Type B pancreatic cell (in vitro differentiated cells): ENCODE data around the gene GUCY1A2. TPM values are rescaled to one million over a fixed set of nuclear protein-coding genes. Genes with fewer than 3 reads are reported as not detected.

Source experiments
- DNase-seq: peaks from one replicate; pipeline ENCODE4 v3.0.0; 2021; ENCODE audit warnings: mixed read lengths; ENCODE audit not compliant: unreplicated experiment; ENCODE audit errors: extremely low spot score
- H3K27ac Mint-ChIP-seq: 2 replicates; pipeline ENCODE4 v1.8.0; 2021; ENCODE audit warnings: mild to moderate bottlenecking, mixed read lengths
- H3K27me3 Mint-ChIP-seq: 2 replicates; pipeline ENCODE4 v1.8.0; 2021; ENCODE audit warnings: mixed read lengths
- H3K36me3 Mint-ChIP-seq: 2 replicates; pipeline ENCODE4 v1.8.0; 2021; ENCODE audit warnings: mixed read lengths
- H3K4me1 Mint-ChIP-seq: one replicate; pipeline ENCODE4 v1.8.0; 2021; ENCODE audit warnings: mixed read lengths; ENCODE audit not compliant: unreplicated experiment
- H3K4me3 Mint-ChIP-seq: 2 replicates; pipeline ENCODE4 v1.8.0; 2021; ENCODE audit warnings: mild to moderate bottlenecking, mixed read lengths
- H3K9me3 Mint-ChIP-seq: 2 replicates; pipeline ENCODE4 v1.8.0; 2021; ENCODE audit warnings: mixed read lengths
- total RNA-seq: library from RNA; stranded (reverse); gene quantifications from 2 replicates; pipeline ENCODE4 v1.2.1, GENCODE V29; 2021; ENCODE audit warnings: low replicate concordance
- TF ChIP-seq, protein P1 (sequence below): fragments of 200-600 bp; sonication (generic); conservative IDR thresholded peaks from 2 replicates; pipeline ENCODE4 v1.5.0; 2021; ENCODE audit warnings: antibody characterized with exemption, mild to moderate bottlenecking

GUCY1A2 gene
- total RNA-seq, 1 donor from 2014 or later = 13.2 TPM

DNA sequence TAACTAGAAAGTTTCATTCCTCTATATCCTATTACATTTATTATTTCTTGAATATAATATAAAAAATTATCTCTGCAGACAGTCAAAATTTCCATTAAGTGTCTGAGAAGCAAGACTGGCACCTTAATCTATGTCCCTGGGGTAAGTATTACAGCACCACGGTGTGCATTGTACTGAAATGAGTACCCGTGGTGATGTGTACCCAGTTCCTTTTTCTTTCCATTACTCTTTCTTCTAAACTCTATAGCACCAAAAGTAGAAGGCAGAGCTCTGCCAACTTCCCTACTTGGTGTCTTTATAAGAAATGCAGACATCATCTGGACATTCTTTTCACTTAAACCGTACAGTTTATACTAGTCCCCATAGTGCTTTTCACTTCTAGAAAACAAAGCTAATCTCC is 161.7 kb downstream of the GUCY1A2 start:
- no peaks in the 10 kb centered on the region for H3K27me3 Mint-ChIP-seq

DNA sequence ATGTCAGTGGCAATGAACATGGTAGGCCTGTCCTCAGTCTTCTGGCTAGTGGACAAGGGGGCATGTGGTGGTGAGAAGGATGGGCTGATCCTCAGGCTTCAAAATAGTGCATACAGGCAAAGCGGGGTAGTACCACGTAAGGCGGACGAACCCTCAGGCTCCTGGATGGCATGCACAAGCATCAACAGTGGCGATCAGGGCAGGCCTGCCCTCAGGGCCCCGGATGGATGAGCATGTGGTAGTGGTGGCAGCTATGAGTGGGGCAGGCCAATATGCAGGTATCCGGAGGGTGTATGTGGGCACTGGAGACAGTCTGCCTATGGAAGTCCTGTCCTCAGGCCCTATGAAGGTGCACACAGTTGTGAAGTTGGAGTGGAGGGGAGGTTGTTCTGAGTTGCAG is 163.8 kb downstream of the GUCY1A2 start:
- no peak for DNase-seq
- Mint-ChIP-seq H3K9me3 (peaks cover 7% of the 10 kb centered on the region), H3K4me3 (no peak overlapping the region), H3K4me1 (peaks cover 4% of the 10 kb centered on the region), H3K36me3 (no peaks in the 10 kb centered on the region), H3K27ac (no peak overlapping the region), H3K27me3 (no peaks in the 10 kb centered on the region)
- TF ChIP-seq, protein P1, sequence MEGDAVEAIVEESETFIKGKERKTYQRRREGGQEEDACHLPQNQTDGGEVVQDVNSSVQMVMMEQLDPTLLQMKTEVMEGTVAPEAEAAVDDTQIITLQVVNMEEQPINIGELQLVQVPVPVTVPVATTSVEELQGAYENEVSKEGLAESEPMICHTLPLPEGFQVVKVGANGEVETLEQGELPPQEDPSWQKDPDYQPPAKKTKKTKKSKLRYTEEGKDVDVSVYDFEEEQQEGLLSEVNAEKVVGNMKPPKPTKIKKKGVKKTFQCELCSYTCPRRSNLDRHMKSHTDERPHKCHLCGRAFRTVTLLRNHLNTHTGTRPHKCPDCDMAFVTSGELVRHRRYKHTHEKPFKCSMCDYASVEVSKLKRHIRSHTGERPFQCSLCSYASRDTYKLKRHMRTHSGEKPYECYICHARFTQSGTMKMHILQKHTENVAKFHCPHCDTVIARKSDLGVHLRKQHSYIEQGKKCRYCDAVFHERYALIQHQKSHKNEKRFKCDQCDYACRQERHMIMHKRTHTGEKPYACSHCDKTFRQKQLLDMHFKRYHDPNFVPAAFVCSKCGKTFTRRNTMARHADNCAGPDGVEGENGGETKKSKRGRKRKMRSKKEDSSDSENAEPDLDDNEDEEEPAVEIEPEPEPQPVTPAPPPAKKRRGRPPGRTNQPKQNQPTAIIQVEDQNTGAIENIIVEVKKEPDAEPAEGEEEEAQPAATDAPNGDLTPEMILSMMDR = no peak

More for the DNA sequence above, 161.7 kb downstream of the GUCY1A2 start:
- Mint-ChIP-seq H3K27ac (no peak overlapping the region), H3K36me3 (no peaks in the 10 kb centered on the region), H3K9me3 (peaks cover 7% of the 10 kb centered on the region), H3K4me1 (peaks cover 4% of the 10 kb centered on the region), H3K4me3 (no peak overlapping the region)
- TF ChIP-seq, protein P1 = no peak
- no peak for DNase-seq

DNA sequence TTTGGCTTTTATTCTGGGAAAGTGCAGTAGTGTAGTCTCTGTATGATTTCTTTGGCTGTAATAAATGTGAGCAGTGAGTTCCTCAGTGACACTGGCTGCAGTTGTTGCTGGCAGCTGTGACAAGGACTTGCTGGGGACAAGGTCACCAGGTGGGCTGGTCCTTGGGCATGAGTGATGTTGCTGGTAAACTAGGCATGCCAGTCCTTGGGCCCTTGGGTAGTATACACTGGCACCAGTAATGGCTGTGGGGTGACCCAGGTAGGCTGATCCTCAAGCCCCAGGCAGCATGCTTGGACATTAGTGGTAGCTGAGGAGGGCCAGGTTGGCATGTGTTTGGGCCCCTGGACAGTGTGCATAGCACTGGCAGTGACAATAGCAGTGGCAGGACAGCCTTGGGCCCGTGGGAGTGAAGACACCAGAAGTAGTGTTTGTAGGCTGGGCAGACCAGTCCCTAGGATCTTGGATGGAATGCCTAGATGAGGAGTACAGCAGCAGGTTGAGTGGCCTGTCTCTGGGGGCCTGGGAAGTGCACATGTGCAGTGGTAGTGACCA is 164.3 kb downstream of the GUCY1A2 start:
- Mint-ChIP-seq H3K9me3 (peaks cover 7% of the 10 kb centered on the region), H3K27ac (no peak overlapping the region), H3K27me3 (no peaks in the 10 kb centered on the region), H3K4me3 (no peak overlapping the region), H3K4me1 (peaks cover 4% of the 10 kb centered on the region), H3K36me3 (no peaks in the 10 kb centered on the region)
- TF ChIP-seq, protein P1 = no peak
- no peak for DNase-seq

- Mint-ChIP-seq H3K9me3 (peaks cover 7% of the 10 kb centered on the region), H3K27me3 (no peaks in the 10 kb centered on the region), H3K4me1 (no peaks in the 10 kb centered on the region), H3K4me3 (no peak overlapping the region), H3K36me3 (no peaks in the 10 kb centered on the region), H3K27ac (no peak overlapping the region)
- DNase-seq = no peak
- TF ChIP-seq, protein P1 = no peak
Observed at GRCh38 chr11:106852779-106853178, 165.5 kb downstream of the GUCY1A2 start.

DNA sequence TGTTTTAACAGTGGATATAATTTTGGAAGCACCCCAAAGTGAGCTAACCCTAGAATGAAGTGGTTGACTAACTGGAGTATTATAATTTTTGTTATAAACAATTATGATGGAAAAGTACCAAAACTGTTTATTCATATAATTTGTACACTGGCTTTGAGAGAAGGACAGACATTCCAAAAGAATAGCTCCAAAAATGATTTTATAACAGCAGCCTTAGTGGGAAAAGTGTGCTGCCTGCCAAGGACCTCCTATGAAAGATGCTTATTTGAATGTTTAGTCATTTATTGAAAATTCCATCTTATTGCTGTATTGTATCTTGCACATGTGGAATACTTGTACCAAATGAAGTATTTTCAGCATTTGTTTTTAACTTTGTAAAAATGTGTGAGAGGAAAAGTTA is 169.8 kb downstream of the GUCY1A2 start:
- no peak for DNase-seq
- no peak overlapping the region for H3K27ac Mint-ChIP-seq

More for the DNA sequence above, 169.8 kb downstream of the GUCY1A2 start:
- peaks cover 7% of the 10 kb centered on the region for H3K9me3 Mint-ChIP-seq
- H3K36me3 Mint-ChIP-seq = no peaks in the 10 kb centered on the region
- TF ChIP-seq, protein P1 = no peak
- no peak overlapping the region for H3K4me3 Mint-ChIP-seq
- H3K27me3 Mint-ChIP-seq = no peaks in the 10 kb centered on the region
- H3K4me1 Mint-ChIP-seq = no peaks in the 10 kb centered on the region
